Adrenal gland (tissue), 12 donors: Measurements from ENCODE around the gene MYOM3. TPM values are rescaled to one million over a fixed set of nuclear protein-coding genes. Genes with fewer than 3 reads are reported as not detected.
"Not testable (repeated sequence)": the region's sequence is repeated elsewhere in the genome, so short reads cannot be mapped to it uniquely, and the experiment has no call there.

Experiments used
- DNase-seq, 7 donors: peaks; one replicate each; pipeline ENCODE4 v3.0.0-alpha.2; 2019 to 2020
- H3K27ac ChIP-seq, 5 donors: fragments of 200-600 bp; sonication (generic) in 4 of 5; 1 replicate in 3 of 5; 2 replicates in 2 of 5; pipeline versions ENCODE4 v1.5.1 to v1.8.0; 2016 to 2020; ENCODE audit warnings: mild to moderate bottlenecking in 1 of 5
- H3K27me3 ChIP-seq: fragments of 200-600 bp; 2 replicates; pipeline ENCODE4 v1.8.0; 2021
- H3K36me3 ChIP-seq, 2 donors: fragments of 200-600 bp; replicated peaks in 1 of 2; 1 replicate in 1 of 2; 2 replicates in 1 of 2; pipeline versions ENCODE4 v1.5.1 to v1.8.0; 2018 to 2022
- H3K4me1 ChIP-seq, 2 donors: fragments of 200-600 bp; replicated peaks in 1 of 2; 1 replicate in 1 of 2; 2 replicates in 1 of 2; pipeline versions ENCODE4 v1.5.1 to v1.8.0; 2018 to 2021
- H3K4me3 ChIP-seq, 4 donors: fragments of 200-600 bp; sonication (generic) in 3 of 4; one replicate each; pipeline ENCODE4 v1.5.1; 2016 to 2018
- H3K9me3 ChIP-seq, 3 donors: fragments of 200-600 bp; sonication (generic) in 1 of 3; replicated peaks in 1 of 3; 1 replicate in 2 of 3; 2 replicates in 1 of 3; pipeline versions ENCODE4 v1.5.1 to v1.8.0; 2016 to 2021
- CTCF ChIP-seq, 6 experiments: fragments of 450-650 bp in 4 of 6; fragments of 200-600 bp in 2 of 6; sonication (generic) in 1 of 6; IDR thresholded peaks; 1 replicate in 5 of 6; 2 replicates in 1 of 6; pipeline versions ENCODE4 v1.5.1 to v1.8.0; 2016 to 2021; ENCODE audit warnings: antibody characterized with exemption in 6 of 6, mild to moderate bottlenecking in 2 of 6, moderate library complexity in 1 of 6
- POLR2A ChIP-seq, 2 donors: fragments of 450-650 bp; IDR thresholded peaks; one replicate each; pipeline ENCODE4 v1.6.1; 2017; ENCODE audit warnings: antibody characterized with exemption in 2 of 2, mild to moderate bottlenecking in 2 of 2, moderate library complexity in 1 of 2
- WGBS, 4 donors: extraction: QIAGEN DNeasy Blood & Tissue Kit in 2 of 4; methylation state at CpG; one replicate each; pipeline versions ENCODE4 v1.1.5 to v1.1.7; 2013 to 2017; 5-methylcytosine and 5-hydroxymethylcytosine counted together
- intact Hi-C, 2 donors: fragments of 100-400 bp; cut with DNase I; formaldehyde crosslinking; loops; one replicate each; pipeline versions ENCODE4 v1.14.1 to v1.15.0; 2022 to 2023
- polyA plus RNA-seq, 3 donors: library from polyadenylated mRNA; stranded (reverse); fragments of 200-250 nt in 2 of 3; fragments of 350-450 nt in 1 of 3; fragmentation: Illumina TruSeq in 1 of 3; extraction: RNeasy Lipid Tissue Mini Kit (QIAGEN cat#74804) in 1 of 3; gene quantifications; one replicate each; pipeline ENCODE4 v1.2.3, GENCODE V29; 2013 to 2014
- total RNA-seq, 9 donors: library from RNA; depleted of rRNA in 4 of 9; stranded (reverse); fragments of >200 nt in 4 of 9; fragments of 120-200 nt in 1 of 9; fragmentation: NEBNext Ultra II Directional in 1 of 9; extraction: Animal tissue kit (Norgen Biotek cat#: 25700) in 1 of 9; gene quantifications; one replicate each; pipeline versions ENCODE4 v1.1.0 to v1.2.4, GENCODE V29; 2013 to 2023
- donor health status: healthy with polysubstance abuse.
- donor health status: Bipolar disorder and iron deficiency.
- donor health status: DM: yes; HTN: yes; CAD: no.
- donor health status: DM: no; HTN: no; CAD: no.
- donor health status: DM: no; HTN: no; CAD: no.
- donor health status: DM: yes; HTN: yes; CAD: no.

Gene MYOM3
- total and polyA plus RNA-seq, 12 donors = 0.09 to 7.0 (median 0.18) TPM

DNA sequence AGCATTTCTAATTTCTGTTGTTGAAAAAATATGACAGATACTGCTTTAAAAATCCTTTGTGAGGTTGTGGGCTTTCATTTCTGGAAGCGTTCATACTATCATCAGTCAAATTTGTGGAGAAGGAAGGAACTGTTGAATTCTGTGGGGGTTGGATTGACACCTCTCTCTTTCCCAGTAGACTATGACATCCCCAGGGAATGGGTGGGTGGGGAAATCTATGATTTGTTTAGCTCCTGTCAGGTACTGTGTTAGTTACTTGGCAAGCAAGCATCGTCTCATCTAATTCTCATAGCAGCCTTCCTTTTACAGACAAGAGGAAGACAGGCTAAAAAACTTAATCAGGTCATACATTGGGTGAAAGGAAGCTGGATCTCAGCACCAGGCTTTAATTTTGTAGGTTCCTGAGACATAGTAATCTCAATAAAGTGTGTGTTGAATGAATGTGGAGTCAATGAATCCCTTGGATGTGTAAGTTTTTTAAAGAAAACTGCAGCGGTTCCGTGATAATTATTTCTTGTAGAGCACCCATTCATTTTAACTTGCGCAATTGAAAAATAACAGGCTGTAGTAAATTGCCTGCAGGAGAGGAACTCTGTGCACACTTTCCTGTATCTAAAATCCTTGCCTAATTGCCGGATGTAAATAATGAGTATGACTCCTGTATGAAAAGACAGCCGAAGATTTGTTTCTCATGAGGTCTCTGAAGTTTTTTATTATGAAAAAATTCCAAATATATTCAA is 60.6 kb downstream of the MYOM3 start:
- no peaks in the 10 kb centered on the region for H3K9me3 ChIP-seq
- no peak overlapping the region for H3K27ac ChIP-seq
- no peak for DNase-seq
- intact Hi-C loops = no loop called here
- peaks cover 0 to 5% of the 10 kb centered on the region in 2 donors for H3K4me1 ChIP-seq
- TF ChIP-seq POLR2A (IDR thresholded peaks at IDR 0.05) (no peak), CTCF (IDR thresholded peaks at IDR 0.05) (no peak)
- no peaks in the 10 kb centered on the region for H3K27me3 ChIP-seq
- no peaks in the 10 kb centered on the region for H3K36me3 ChIP-seq
- H3K4me3 ChIP-seq = no peak overlapping the region
- WGBS, 4 donors = 67 to 71% (median 69%) methylated on average over 7 of the region's 7 CpGs

GRCh38 chr1:24049733-24050132 is 62.2 kb downstream of the MYOM3 start:
- WGBS, 4 donors = 86 to 93% (median 90%) methylated on average over 7 of the region's 7 CpGs
- H3K36me3 ChIP-seq = no peaks in the 10 kb centered on the region

GRCh38 chr1:24048894-24049293 is 63.0 kb downstream of the MYOM3 start:
- H3K36me3 ChIP-seq, intact Hi-C loops, H3K27me3 ChIP-seq, H3K9me3 ChIP-seq, H3K4me3 ChIP-seq, DNase-seq, H3K27ac ChIP-seq, H3K4me1 ChIP-seq: not testable (repeated sequence)
- WGBS, 4 donors = 73 to 85% (median 82%) methylated on average over 4 of the region's 4 CpGs

More at GRCh38 chr1:24049733-24050132, 62.2 kb downstream of the MYOM3 start:
- TF ChIP-seq POLR2A (IDR thresholded peaks at IDR 0.05) = no peak
- no peak for TF ChIP-seq CTCF (IDR thresholded peaks at IDR 0.05)
- DNase-seq = no peak
- Histone ChIP-seq H3K9me3 (no peaks in the 10 kb centered on the region), H3K4me3 (no peak overlapping the region), H3K27me3 (no peaks in the 10 kb centered on the region), H3K4me1 (peaks cover 0 to 10% of the 10 kb centered on the region in 2 donors), H3K27ac (no peak overlapping the region)
- intact Hi-C loops = no loop called here

DNA sequence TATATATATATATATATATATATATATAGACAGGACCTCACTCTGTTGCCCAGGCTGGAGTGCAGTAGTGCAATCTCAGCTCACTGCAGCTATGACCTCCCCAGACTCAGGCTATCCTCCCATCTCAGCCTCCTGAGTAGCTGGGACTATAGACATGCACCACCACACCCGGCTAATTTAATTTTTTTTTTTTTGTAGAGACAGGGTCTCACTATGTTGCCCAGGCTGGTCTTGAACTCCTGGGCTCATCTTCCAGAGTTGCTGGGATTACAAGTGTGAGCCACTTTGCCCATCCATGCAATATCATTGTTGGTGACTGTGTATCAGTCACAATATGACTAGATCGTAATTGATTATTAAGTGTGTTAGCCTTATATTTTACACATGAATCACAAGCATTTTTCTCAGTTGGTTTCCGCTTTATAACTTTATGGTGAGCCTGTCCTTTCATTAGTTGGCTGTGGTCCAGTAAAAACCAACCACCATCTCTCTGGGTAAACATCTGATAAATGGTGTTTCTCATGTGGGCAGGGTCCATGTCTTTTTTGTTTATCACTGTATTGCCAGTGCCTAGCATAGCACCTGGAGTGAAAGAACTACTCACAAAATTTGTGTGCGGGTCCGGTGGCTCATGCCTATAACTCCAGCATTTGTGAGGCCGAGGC is 63.6 kb downstream of the MYOM3 start:
- TF ChIP-seq CTCF (IDR thresholded peaks at IDR 0.05) (no peak), POLR2A (IDR thresholded peaks at IDR 0.05) (no peak)

More for the DNA sequence above, 63.6 kb downstream of the MYOM3 start:
- H3K9me3 ChIP-seq = no peaks in the 10 kb centered on the region
- no peaks in the 10 kb centered on the region for H3K36me3 ChIP-seq
- H3K27ac ChIP-seq = no peak overlapping the region
- peaks cover 0 to 10% of the 10 kb centered on the region in 2 donors for H3K4me1 ChIP-seq
- WGBS, 4 donors = 86 to 90% (median 89%) methylated on average over 6 of the region's 6 CpGs
- no peaks in the 10 kb centered on the region for H3K27me3 ChIP-seq
- H3K4me3 ChIP-seq = no peak overlapping the region
- no peak for DNase-seq
- intact Hi-C loops = no loop called here
